ENCODE measurements around the gene MYO3A.

DNA sequence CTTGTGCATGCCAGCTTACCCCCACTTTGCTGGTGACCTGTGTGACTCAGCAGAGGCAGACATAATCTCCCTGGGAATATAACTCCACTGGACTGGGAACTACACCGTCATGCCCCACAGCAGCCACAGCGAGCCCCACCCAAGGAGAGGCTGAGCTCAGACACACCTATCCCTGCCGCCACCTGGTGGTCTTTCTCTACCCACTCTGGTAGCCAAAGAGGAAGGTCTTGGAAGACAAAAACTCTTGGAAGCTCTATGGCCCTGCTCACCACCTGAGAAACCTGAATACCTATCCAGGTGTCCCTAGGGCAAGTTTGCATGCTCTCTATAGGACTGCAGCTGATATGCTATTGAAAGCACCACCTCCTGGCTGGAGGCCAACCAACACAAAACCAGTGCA is 48.1 kb downstream of the MYO3A start:
- TF ChIP-seq, protein P1, sequence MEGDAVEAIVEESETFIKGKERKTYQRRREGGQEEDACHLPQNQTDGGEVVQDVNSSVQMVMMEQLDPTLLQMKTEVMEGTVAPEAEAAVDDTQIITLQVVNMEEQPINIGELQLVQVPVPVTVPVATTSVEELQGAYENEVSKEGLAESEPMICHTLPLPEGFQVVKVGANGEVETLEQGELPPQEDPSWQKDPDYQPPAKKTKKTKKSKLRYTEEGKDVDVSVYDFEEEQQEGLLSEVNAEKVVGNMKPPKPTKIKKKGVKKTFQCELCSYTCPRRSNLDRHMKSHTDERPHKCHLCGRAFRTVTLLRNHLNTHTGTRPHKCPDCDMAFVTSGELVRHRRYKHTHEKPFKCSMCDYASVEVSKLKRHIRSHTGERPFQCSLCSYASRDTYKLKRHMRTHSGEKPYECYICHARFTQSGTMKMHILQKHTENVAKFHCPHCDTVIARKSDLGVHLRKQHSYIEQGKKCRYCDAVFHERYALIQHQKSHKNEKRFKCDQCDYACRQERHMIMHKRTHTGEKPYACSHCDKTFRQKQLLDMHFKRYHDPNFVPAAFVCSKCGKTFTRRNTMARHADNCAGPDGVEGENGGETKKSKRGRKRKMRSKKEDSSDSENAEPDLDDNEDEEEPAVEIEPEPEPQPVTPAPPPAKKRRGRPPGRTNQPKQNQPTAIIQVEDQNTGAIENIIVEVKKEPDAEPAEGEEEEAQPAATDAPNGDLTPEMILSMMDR (IDR thresholded peaks at IDR 0.05 in 2 of 3, conservative IDR thresholded peaks at IDR 0.05 in 1 of 3; ENCODE audit: borderline replicate concordance in 1 of 3, insufficient read depth in 1 of 3, low read depth in 2 of 3, low read length in 2 of 3) = no peak
- TF ChIP-seq POLR2A (IDR thresholded peaks at IDR 0.05; ENCODE audit: borderline replicate concordance, extremely low read depth, insufficient read depth, insufficient read length) (no peak), EGR1 (IDR thresholded peaks at IDR 0.05; ENCODE audit: low read depth) (no peak), SIN3A (IDR thresholded peaks at IDR 0.05; ENCODE audit: low read depth) (no peak), RAD21 (IDR thresholded peaks at IDR 0.05; ENCODE audit: low read depth) (no peak), TCF7L2 (IDR thresholded peaks at IDR 0.05; ENCODE audit: borderline replicate concordance, extremely low read depth, insufficient read depth, insufficient read length) (no peak), CEBPB (IDR thresholded peaks at IDR 0.05; ENCODE audit: low read depth) (no peak), EZH2 (IDR thresholded peaks at IDR 0.05) (no peak), SRF (IDR thresholded peaks at IDR 0.05; ENCODE audit: low read depth) (no peak), SP1 (IDR thresholded peaks at IDR 0.05; ENCODE audit: low read depth) (no peak)
- TF ChIP-seq, protein P2, sequence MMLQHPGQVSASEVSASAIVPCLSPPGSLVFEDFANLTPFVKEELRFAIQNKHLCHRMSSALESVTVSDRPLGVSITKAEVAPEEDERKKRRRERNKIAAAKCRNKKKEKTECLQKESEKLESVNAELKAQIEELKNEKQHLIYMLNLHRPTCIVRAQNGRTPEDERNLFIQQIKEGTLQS (IDR thresholded peaks at IDR 0.05) = no peak

All from HCT116 (cell line).